B cell (primary cell): ENCODE data around the gene RNF44. TPM values are rescaled to one million over a fixed set of nuclear protein-coding genes. Genes with fewer than 3 reads are reported as not detected.

Source experiments
- ATAC-seq: fragments of 200-7000 bp; cut with Tn5 transposase; one replicate; pipeline ENCODE4 v1.10.0; 2021; ENCODE audit warnings: low read depth, mild to moderate bottlenecking, moderate number of reproducible peaks, moderate library complexity
- CTCF ChIA-PET: fragments of 350-600 bp; sonication (Branson Sonifier 250); formaldehyde crosslinking; loops from one replicate; lab custom pipeline; 2021; ENCODE audit warnings: antibody characterized with exemption, inconsistent platforms; lab: Charles Lee
- POLR2A ChIA-PET: fragments of 350-600 bp; sonication (Branson Sonifier 250); formaldehyde crosslinking; loops from one replicate; lab custom pipeline; 2021; ENCODE audit warnings: antibody characterized with exemption; lab: Charles Lee
- DNase-seq: peaks from one replicate; pipeline ENCODE4 v3.0.0; 2013
- H2AFZ ChIP-seq: 2 replicates; pipeline ENCODE4 v1.6.1; 2012; ENCODE audit warnings: mild to moderate bottlenecking, low read depth, low read length; ENCODE audit not compliant: insufficient read depth, poor library complexity, severe bottlenecking
- H3K27ac ChIP-seq, 2 donors: 1 replicate in 1 of 2; 2 replicates in 1 of 2; pipeline ENCODE4 v1.5.1; 2012 to 2013; ENCODE audit warnings: low read length in 2 of 2, mild to moderate bottlenecking in 2 of 2, moderate library complexity in 1 of 2
- H3K27me3 ChIP-seq, 4 experiments: fragments of 200-600 bp in 1 of 4; sonication (generic) in 1 of 4; replicated peaks in 1 of 4; 1 replicate in 2 of 4; 2 replicates in 2 of 4; pipeline versions ENCODE4 v1.6.1 to v1.7.0; 2013 to 2016; ENCODE audit warnings: low read length in 3 of 4, mild to moderate bottlenecking in 2 of 4, mixed read lengths in 1 of 4, moderate library complexity in 1 of 4; ENCODE audit not compliant: insufficient read depth in 4 of 4, control insufficient read depth in 3 of 4; ENCODE audit errors: control extremely low read depth in 1 of 4
- H3K36me3 ChIP-seq, 2 experiments: replicated peaks in 1 of 2; 1 replicate in 1 of 2; 2 replicates in 1 of 2; pipeline versions ENCODE4 v1.6.1 to v1.7.1; 2013; ENCODE audit warnings: low read length in 1 of 2; ENCODE audit not compliant: insufficient read depth in 2 of 2, control insufficient read depth in 1 of 2; ENCODE audit errors: control extremely low read depth in 1 of 2, extremely low read depth in 1 of 2
- H3K4me1 ChIP-seq, 2 donors: fragments of 200-600 bp in 1 of 2; sonication (generic) in 1 of 2; 1 replicate in 1 of 2; 2 replicates in 1 of 2; pipeline versions ENCODE4 v1.5.1 to v1.6.1; 2013 to 2017; ENCODE audit warnings: low read length in 2 of 2; ENCODE audit not compliant: control insufficient read depth in 2 of 2, insufficient read depth in 2 of 2
- H3K4me2 ChIP-seq: replicated peaks from 2 replicates; pipeline ENCODE3; 2012; ENCODE audit warnings: mild to moderate bottlenecking, low read depth, low read length; ENCODE audit not compliant: poor library complexity, severe bottlenecking
- H3K4me3 ChIP-seq, 5 experiments: fragments of 200-600 bp in 1 of 5; sonication (generic) in 1 of 5; 1 replicate in 3 of 5; 2 replicates in 2 of 5; pipeline versions ENCODE4 v1.5.1 to v1.7.0; 2011 to 2016; ENCODE audit warnings: low read length in 4 of 5, mild to moderate bottlenecking in 4 of 5, low read depth in 2 of 5, control low read depth in 1 of 5, moderate library complexity in 1 of 5; ENCODE audit not compliant: insufficient read depth in 1 of 5; ENCODE audit errors: control extremely low read depth in 1 of 5, extremely low read depth in 1 of 5
- H3K79me2 ChIP-seq: fragments of 200-600 bp; sonication (generic); one replicate; pipeline ENCODE4 v1.6.0; 2016; ENCODE audit warnings: low read length; ENCODE audit not compliant: control insufficient read depth, insufficient read depth
- H3K9ac ChIP-seq: fragments of 200-600 bp; sonication (generic); 2 replicates; pipeline ENCODE4 v1.6.1; 2017; ENCODE audit warnings: mild to moderate bottlenecking, low read length, moderate library complexity
- H3K9me3 ChIP-seq, 3 donors: one replicate each; pipeline versions ENCODE4 v1.6.1 to v1.7.1; 2013; ENCODE audit warnings: low read length in 2 of 3; ENCODE audit not compliant: control insufficient read depth in 2 of 3, insufficient read depth in 1 of 3; ENCODE audit errors: control extremely low read depth in 1 of 3
- H4K20me1 ChIP-seq: 2 replicates; pipeline ENCODE4 v1.6.0; 2012; ENCODE audit warnings: mild to moderate bottlenecking, low read length; ENCODE audit not compliant: insufficient read depth, control insufficient read depth, poor library complexity, severe bottlenecking
- H3K27ac Mint-ChIP-seq: one replicate; pipeline ENCODE4 v1.8.0; 2021; ENCODE audit warnings: mixed read lengths
- H3K27me3 Mint-ChIP-seq: one replicate; pipeline ENCODE4 v1.8.0; 2021; ENCODE audit warnings: mixed read lengths
- H3K4me1 Mint-ChIP-seq: one replicate; pipeline ENCODE4 v1.8.0; 2021; ENCODE audit warnings: mixed read lengths
- H3K4me3 Mint-ChIP-seq: one replicate; pipeline ENCODE4 v1.8.0; 2021; ENCODE audit warnings: mixed read lengths
- H3K9me3 Mint-ChIP-seq: one replicate; pipeline ENCODE4 v1.8.0; 2022; ENCODE audit warnings: mixed read lengths; ENCODE audit not compliant: insufficient read depth
- EZH2 ChIP-seq: IDR thresholded peaks from 2 replicates; pipeline ENCODE4 v1.6.1; 2012; ENCODE audit warnings: borderline replicate concordance, low read depth, mild to moderate bottlenecking, moderate library complexity, low read length; ENCODE audit not compliant: insufficient read depth, poor library complexity, severe bottlenecking
- WGBS: methylation state at CpG from one replicate; pipeline ENCODE4 v1.1.5; 2013; ENCODE audit warnings: missing lambda C conversion rate; ENCODE audit not compliant: insufficient coverage; 5-methylcytosine and 5-hydroxymethylcytosine counted together
- intact Hi-C: fragments of 100-400 bp; cut with micrococcal nuclease; formaldehyde crosslinking; loops from one replicate; pipeline ENCODE4 v1.10.0; 2022
- polyA plus RNA-seq: library from polyadenylated mRNA; depleted of rRNA; stranded (reverse); fragments of >200 nt; gene quantifications from 2 replicates; pipeline ENCODE4 v1.2.3, GENCODE V29; 2012
- total RNA-seq, 2 donors: library from RNA; stranded (reverse); fragments of 120-200 nt in 1 of 2; gene quantifications; 1 replicate in 1 of 2; 2 replicates in 1 of 2; pipeline versions ENCODE4 v1.2.3 to v1.2.4, GENCODE V29; 2013 to 2022
- TF ChIP-seq, protein P1 (sequence below): fragments of 200-600 bp; IDR thresholded peaks from one replicate; pipeline ENCODE4 v1.8.0; 2022; ENCODE audit warnings: antibody characterized with exemption, mild to moderate bottlenecking

Gene RNF44
- total and polyA plus RNA-seq, 2 donors (not counting 1 experiment from before 2014, with no cell fraction given) = 220 to 262 TPM

DNA sequence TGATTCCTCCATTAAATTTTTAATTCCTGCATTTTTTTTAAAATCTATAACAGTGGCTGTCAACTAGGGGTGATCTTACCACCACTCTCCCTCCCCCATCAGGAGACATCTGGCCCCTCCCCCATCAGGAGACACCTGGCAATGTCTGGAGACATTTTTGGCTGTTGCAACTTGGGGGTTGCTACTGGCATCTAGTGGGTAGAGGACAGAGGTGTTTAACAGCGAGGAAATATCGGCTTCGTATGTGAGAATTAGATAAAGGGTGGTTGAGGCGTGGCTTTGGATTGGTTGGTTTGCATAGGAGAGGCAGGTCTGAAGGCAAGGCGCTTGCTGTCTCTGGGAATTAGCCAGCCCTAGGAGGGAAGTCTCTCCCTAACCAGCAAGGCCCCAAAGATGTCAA, 22.5 kb upstream of the RNF44 start:
- no peaks in the 10 kb centered on the region for H3K36me3 ChIP-seq
- peaks cover 3% of the 10 kb centered on the region for H3K4me1 Mint-ChIP-seq
- no peak overlapping the region for H3K4me2 ChIP-seq
- no peaks in the 10 kb centered on the region for H3K9me3 Mint-ChIP-seq
- ChIA-PET POLR2A (no interaction called here), CTCF (no interaction called here)
- H3K27ac ChIP-seq = no peak overlapping the region
- H3K27me3 Mint-ChIP-seq = peaks cover 27% of the 10 kb centered on the region
- peaks cover 0 to 6% (median 0%) of the 10 kb centered on the region in 3 donors for H3K9me3 ChIP-seq
- no peak overlapping the region for H2AFZ ChIP-seq
- no peaks in the 10 kb centered on the region for H4K20me1 ChIP-seq
- no peak overlapping the region for H3K4me3 ChIP-seq
- TF ChIP-seq, protein P1, sequence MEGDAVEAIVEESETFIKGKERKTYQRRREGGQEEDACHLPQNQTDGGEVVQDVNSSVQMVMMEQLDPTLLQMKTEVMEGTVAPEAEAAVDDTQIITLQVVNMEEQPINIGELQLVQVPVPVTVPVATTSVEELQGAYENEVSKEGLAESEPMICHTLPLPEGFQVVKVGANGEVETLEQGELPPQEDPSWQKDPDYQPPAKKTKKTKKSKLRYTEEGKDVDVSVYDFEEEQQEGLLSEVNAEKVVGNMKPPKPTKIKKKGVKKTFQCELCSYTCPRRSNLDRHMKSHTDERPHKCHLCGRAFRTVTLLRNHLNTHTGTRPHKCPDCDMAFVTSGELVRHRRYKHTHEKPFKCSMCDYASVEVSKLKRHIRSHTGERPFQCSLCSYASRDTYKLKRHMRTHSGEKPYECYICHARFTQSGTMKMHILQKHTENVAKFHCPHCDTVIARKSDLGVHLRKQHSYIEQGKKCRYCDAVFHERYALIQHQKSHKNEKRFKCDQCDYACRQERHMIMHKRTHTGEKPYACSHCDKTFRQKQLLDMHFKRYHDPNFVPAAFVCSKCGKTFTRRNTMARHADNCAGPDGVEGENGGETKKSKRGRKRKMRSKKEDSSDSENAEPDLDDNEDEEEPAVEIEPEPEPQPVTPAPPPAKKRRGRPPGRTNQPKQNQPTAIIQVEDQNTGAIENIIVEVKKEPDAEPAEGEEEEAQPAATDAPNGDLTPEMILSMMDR = no peak
- TF ChIP-seq EZH2 = no peak
- H3K79me2 ChIP-seq = no peaks in the 10 kb centered on the region
- ATAC-seq (peak; percentile 58), DNase-seq (peak; percentile 51)
- H3K4me1 ChIP-seq = no peaks in the 10 kb centered on the region
- H3K27me3 ChIP-seq = peaks cover 0 to 9% (median 0%) of the 10 kb centered on the region in 4 experiments
- 2% methylated on average over 4 of the region's 5 CpGs for WGBS
- no peak overlapping the region for H3K9ac ChIP-seq
- intact Hi-C loops = no loop called here
- no peak overlapping the region for H3K4me3 Mint-ChIP-seq
- H3K27ac Mint-ChIP-seq = no peak overlapping the region

DNA sequence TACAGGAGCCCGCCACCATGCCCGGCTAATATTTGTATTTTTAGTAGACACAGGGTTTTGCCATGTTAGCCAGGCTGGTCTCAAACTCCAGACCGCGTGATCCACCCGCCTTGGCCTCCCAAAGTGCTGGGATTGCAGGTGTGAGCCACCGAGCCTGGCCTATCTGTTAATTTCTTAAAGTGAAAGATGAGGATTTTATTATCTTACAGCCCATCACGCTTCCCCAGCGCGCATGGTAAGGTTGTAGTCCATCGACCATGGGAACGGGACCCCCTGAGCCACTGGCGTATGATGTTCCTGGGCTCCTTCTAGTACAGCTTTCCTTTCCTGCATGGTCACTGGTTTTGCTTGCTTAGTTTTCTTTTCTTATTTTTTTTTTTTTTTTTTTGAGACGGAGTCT, 20.6 kb upstream of the RNF44 start:
- no peak overlapping the region for H3K4me3 ChIP-seq
- Mint-ChIP-seq H3K9me3 (no peaks in the 10 kb centered on the region), H3K27me3 (peaks cover 26% of the 10 kb centered on the region), H3K27ac (no peak overlapping the region), H3K4me3 (no peak overlapping the region), H3K4me1 (peaks cover 5% of the 10 kb centered on the region)
- H3K27me3 ChIP-seq = peaks cover 0 to 18% (median 0%) of the 10 kb centered on the region in 4 experiments
- POLR2A ChIA-PET = interaction anchor here (0.5 to 0.7 kb wide), 2 partner anchors 46 to 142 kb away, joined by 3 to 7 read pairs; partner anchors contain the start of gene CLTB
- CTCF ChIA-PET = interaction anchor here (0.7 to 1.6 kb wide), 3 partner anchors 102 to 739 kb away, joined by 3 read pairs; partner anchors contain the start of gene KIAA1191
- DNase-seq (no peak), ATAC-seq (no peak)
- WGBS = 94% methylated on average over 7 of the region's 13 CpGs
- TF ChIP-seq, protein P1 = no peak
- intact Hi-C loops = no loop called here
- no peak overlapping the region for H3K9ac ChIP-seq
- no peak overlapping the region for H2AFZ ChIP-seq
- no peaks in the 10 kb centered on the region for H3K4me1 ChIP-seq
- no peaks in the 10 kb centered on the region for H4K20me1 ChIP-seq
- H3K36me3 ChIP-seq = no peaks in the 10 kb centered on the region
- no peak overlapping the region for H3K4me2 ChIP-seq
- H3K27ac ChIP-seq = no peak overlapping the region
- no peaks in the 10 kb centered on the region for H3K79me2 ChIP-seq
- peaks cover 0 to 6% (median 0%) of the 10 kb centered on the region in 3 donors for H3K9me3 ChIP-seq
